NCI-H2107 treated with DMSO at 0.1 percent for 48 hours (cell line): Measurements from ENCODE around the gene CPSF4L.

Source experiments
- DNase-seq: peaks from one replicate; lab custom pipeline; 2025; ENCODE audit not compliant: unreplicated experiment; lab: John Stamatoyannopoulos, UW

Gene CPSF4L

DNA sequence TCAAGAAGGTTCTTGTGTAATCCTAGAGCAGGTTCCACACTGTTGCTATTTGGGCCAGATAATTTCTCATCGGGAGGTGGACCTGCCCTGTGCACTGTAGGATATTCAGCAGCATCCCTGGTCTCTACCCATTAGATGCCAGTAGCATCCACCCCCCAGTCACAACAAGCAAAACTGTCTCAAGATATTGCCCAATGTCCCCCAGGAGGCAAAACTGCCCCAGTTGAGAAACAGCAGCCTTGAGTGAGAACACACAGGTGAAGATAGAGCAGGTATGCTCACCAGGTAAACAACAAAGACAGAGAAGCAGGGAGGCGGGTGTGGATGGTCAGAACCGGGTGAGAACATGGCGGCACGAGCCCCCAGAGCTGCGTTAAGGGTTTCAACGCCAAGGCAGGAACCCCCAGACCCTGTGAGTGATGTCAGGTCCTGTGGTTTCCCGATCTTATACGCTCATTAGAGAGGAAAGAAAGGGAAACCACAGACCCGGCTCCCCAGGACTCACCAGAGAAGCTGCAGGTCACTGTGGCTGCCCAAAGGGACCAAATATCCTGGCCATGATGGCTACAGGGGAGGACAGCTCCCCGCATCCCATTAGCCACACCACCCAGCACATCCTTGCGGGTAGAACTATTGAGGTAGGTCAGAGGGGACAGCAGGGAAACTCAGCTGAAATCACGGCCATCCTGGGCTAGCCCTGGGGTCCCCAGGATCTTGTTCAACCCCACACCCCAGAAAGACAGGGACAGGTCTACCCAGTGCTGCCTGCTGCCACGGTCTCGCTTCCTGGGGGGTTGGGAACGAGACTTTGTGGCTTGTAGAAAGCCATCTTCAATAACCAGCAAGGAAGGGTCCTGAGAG, 28.9 kb upstream of the CPSF4L start:
- DNase-seq = no peak

DNA sequence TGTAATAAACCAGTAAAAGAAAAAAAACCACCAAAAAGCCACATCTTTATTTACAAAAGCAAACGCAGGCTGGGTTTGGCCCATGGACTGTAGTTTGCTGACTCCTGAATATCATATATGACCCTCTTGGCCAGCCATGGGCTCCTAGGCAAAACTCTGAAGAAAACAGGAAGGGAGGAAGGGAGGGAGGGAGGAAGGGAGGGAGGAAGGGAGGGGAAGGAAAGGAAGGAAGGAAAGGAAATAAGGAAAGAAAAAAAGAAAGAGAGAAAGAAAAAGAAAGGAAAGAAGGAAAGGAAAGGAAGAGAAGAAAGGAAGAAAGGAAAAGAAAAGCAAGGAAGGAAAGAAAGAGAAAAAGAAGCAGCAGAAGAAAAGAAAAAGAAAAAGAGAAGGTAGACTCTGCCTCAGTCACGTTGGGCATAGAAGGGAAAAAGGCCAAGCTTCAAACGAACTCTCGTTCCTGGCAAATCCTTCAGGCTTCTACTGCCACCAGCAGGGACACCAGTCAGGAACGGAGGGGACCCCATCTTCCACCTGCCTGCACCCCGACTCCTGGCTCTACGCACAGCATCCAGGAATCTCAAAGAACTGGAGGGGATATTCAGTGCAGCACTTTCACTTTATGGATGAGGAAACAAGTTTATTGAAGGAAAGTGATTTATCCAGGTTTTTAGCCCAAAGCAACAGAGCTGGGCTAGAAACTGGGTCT, 28.0 kb upstream of the CPSF4L start:
- DNase-seq = no peak

DNA sequence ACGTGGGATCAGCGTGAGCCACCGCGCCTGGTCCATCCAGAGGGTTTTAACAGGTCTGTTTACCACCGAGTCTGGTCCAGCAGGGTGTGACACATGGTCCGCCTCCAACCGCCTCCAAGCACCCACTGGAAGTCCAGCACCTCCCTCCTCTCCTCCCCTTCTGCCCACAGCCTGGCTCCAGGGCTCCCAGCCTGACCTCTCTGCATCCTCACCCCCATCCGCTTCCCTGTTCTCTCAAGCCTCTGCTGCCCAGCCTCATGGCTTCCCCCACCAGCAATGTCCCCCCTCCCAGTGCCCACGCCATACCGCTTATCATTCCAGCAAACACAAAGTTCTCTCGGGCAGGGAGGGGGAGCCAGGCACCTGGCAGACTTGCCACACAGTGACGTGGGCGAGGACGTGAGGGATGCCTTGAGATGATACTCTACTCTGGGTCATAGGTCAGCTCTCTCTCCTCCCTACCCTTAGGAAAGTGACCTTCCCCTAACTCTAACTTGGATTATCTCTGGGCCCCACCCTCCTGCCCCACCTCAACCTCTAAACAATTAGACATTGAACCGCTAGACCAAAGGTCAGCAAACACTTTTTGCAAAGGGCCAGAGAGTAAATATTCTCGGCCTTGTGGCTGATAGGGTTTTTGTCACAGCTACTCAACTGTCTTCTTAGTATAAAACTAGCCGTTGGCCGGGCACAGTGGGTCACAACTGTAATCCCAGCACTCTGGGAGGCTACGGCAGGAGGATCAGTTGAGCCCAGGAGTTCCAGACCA, 27.0 kb upstream of the CPSF4L start:
- DNase-seq = no peak

DNA sequence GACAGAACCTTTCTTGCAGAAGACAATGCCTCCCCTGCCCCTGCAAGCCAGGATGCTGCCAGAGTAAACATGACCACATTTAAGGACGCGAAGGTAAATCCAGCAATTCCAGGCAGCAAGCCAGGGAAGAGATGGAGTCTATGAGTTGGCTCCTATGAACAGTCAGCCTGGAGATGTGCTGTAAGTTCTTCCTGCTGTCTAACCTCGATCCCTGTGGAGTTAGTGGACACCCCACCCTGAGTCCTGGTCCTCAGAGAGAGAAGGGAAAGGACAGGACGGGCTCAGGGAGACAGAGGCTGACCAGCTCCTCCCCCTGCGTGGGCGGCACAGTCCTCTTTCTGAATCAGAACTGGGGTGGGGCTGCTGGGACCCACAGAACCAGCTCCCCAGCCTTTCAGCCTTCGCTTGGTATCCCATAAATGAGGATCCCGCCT, 25.2 kb upstream of the CPSF4L start:
- no peak for DNase-seq

DNA sequence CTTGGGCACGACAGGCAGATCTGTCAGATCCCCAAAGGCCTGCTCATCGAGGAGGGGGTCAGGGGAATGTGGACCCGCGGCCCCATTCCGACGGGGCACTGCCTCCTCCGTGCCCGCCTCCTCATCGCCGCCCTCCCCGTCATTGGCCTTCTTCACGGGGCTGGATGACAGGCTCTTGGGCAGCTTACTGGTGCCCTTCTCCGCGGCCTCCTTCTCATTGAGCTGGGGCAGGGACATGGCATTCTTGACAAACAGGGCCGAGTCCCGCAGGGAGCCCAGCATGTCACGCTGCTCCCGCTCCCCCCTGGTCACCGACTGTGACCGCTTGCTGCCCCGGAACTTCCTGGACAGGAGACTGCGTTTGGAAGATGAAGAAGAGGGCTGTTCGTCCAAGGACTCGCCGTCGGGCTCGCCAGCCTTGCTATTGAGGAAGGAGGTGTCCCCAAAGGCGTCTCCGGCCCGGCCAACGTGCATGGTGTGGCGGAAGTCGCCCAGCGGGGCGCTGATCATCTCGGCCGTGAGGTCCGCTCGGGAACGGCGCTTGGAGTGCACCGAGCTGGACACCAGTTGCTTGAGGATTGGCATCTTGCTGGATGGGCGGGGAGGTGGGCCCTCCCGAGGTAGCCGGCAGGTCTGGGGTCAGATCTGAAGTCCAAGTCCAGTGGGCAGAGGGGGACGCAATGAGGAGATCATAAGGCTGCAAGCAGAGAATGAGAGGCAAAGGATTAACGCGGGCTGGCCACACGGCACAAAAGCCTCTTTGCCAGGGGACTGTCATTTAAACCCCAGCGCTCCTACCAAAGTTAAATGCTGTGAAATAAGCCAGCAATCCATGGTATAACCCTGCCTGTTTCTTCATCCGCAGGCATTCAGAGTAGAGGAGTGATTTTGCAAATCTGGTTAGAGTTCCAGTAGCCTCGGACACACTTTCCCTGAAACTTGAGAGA, 24.5 kb upstream of the CPSF4L start:
- DNase-seq = no peak

DNA sequence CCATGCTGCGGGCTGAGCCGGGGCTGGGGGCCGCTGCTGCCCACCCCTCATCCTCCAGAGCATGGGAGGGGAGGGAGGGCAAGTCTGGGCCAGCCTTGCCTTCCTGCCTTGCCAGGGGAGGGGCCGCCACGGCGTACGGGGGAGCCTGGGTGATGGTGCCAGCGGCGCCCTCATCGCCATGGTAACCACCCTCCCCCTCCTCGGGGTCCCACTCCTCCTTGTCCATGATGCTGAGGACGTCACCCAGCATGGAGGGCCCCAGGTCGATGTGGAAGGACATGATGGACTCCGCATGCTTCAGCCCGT, 23.9 kb upstream of the CPSF4L start:
- no peak for DNase-seq

DNA sequence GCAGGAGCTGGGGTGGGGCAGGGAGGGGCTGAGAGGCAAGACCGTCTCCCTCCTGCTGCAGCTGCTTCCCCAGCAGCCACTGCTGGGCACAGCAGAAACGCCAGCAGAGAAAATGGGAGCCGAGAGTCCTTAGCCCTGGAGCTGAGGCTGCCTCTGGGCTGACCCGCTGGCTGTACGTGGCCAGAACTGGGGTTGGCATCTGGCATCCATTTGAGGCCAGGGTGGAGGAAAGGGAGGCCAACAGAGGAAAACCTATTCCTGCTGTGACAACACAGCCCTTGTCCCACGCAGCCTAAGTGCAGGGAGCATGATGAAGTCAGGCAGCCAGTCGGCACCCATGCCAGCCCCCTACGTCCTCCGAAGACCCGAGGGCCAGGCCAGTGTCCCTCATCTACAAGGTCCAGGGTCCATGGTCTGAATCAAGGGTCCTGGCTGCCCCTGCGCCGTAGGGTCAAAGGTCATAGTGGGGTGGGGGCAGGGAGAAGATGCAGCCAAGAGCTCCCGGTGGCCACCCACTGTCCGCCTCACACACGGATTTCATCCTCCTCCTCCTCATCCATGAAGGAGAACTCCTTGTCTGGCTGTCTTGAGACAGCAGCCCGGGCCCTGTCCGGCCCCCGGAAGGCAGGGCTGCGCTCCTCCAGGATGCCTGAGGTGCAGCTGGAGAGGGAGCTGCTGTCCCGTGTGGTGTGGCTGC, 23.4 kb upstream of the CPSF4L start:
- DNase-seq = no peak

DNA sequence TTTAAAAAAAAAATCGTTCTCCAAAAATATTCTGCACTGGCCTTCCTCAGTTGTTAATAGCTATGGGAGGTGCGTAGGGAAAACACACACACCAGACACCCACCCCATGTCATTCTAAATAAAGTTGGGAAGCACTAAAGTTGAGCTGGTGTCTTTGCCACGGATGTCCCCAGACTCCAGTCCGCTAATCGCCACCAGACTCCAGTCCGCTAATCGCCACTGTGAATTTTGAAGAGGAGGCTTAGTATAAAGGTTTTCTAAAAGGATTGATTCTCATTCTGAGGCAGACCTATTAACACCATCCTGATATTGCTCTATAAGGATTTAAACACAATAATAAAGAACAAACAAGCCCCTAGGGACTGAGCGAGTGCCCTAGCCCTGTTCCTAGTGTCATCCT, 22.7 kb upstream of the CPSF4L start:
- DNase-seq = no peak

DNA sequence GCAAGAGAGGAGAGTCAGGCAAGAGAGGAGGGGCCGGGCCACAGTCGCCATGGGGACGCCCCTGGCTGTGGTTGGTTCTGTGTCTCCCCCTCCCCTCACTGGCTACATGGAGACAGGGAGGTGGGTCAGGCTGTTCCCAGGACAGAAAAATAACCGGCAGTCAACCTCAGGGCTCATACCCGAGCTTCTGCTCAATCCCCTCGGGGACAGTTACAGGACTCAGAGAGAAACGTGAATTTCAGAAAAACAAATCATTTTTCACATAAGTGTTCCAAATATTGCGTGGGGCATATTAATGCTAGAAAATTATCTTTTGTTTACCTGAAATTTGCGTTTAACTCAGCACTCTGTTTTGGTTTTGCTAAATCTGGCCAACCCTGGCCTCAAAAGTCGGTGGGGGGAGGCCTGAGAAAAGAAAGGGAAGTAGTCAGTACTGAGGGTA, 22.2 kb upstream of the CPSF4L start:
- DNase-seq = no peak

DNA sequence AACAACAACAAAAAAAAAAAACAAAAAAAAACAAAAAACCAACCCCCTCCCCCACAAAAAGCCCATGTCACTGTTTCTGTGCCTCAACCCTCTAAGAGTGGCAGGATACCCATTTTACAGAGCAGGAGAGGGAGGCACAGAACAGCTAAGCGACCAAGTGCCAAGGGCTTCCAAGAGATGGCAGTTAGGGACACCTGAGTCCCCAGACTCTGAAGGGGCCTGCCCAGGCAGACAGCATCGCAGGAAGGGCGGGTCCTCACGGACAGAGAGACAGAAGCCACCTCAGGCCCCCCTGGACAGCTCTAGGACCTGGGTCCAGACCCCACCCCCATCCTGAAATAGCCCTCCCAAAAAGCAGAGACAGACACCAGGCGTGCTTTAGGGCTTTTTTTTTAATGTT, 21.6 kb upstream of the CPSF4L start:
- DNase-seq = no peak

DNA sequence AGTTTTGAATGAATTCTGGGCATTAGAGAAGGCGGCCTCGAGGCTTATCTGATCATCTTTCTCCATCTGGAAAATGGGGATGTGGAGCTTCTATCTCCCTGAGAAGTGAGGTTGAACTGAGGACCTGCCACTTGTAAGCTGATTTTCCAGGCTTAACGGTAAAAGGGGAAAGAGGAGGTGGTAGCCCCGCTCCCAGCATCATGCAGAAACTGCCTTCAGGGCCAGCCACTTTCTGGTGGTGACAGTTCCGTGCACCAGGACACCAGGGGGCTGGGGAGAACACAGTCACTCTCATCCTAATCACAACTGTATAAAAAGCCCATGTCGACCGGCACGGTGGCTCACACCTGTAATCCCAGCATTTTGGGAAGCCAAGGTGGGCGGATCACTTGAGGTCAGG, 20.9 kb upstream of the CPSF4L start:
- DNase-seq = no peak

DNA sequence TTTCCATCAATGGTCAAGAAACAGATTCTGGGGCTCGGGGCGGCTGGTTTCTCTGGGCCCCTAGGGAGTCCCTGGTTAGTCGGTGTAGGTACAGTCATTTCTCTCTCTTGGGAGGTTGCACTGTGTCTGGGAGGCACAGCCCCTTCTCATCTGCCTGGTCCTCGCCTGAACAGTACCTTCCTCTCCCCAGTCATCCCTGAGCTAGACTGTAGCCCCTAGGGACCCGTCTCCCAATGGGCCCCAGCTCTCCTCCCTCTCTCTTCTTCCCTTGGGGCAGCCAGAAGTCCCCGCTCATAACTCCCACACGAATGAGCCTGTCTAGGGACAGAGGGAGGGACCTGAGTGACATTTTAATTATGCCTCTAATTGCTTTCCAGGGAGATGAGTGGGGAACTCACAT, 20.2 kb upstream of the CPSF4L start:
- peak; percentile 62 for DNase-seq

DNA sequence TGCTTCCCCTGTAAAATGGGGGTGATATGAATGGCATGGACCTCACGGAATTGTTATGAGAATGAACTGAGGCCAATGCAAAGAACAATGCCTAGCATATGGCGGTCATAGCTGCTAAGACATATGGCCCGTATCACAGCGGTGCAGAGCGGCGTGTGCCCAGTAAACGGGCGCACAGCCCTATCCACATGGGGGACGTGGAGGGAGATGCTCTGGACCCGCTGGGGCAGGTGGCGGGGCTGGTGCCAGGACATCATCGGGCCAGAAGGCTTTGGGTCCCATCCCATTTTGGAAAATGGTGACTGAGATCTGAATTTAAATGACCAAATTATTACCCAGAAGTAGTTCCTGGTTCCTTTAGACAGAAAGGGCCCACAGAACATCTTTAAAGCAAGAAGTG, 18.5 kb upstream of the CPSF4L start:
- no peak for DNase-seq

DNA sequence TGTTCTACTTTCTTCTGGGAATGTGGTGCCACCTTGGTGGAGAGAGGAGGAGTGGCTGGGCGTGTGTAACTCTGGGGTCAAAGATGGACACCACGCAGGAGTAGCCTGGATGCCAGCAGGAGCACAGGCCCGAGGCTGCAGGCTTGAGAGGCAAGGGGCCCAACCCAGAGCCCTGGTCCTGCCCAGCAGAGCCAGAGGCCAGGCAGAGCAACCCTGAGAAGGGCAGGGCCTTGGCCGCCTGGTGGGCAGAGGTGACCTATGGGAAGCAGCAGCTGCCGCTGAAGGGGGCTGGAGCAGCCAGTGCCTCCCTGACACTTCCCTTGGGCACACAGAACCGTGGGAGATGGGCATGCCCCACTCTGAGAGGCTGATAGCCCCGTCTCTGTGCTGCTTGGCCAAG, 18.0 kb upstream of the CPSF4L start:
- no peak for DNase-seq

DNA sequence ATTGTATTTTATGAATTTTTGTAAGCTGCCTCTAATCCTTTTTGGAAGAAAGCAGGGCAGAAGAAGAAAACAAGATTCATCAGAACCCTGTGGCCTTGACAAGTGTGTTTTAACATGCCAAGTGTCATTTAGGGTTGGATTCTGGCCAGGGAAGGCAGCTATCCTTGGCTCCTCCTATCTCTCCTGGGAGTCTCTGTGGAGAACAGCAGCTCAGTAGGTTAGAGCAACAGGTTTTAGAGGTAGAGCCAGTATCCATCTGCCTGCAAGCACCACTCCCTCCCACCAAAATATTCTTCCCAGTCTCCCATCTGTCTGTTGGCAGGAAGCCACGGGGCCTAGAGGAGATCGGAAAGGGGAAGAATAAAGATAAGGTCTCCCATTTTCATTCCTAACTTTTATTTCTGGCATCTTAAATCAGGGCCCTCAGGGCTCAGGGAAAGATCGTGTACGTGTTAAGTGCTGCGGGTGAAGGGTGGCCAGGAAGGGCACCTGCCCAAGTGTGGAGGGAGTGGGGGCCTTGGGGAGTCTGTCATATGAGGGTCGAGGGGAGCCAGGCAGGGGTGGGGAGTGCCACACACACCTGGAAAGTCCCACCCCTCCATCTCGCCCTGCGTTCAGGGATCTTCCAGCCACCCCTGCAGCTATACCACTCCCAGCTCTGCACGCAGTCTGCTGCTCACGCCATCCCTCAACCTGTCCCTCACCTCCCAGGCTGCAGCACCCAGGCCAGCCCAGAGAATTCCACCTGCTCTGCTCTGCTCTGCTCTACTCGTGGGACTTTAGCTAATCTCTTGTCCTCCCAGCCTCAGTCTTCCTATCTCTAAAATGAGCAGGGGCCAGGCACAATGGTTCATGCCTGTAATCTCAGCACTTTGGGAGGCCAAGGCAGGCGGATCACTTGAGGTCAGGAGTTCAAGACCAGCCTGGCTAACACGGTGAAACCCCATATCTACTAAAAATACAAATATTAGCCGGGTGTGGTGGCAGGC, 17.1 kb upstream of the CPSF4L start:
- DNase-seq = peak; percentile 81

DNA sequence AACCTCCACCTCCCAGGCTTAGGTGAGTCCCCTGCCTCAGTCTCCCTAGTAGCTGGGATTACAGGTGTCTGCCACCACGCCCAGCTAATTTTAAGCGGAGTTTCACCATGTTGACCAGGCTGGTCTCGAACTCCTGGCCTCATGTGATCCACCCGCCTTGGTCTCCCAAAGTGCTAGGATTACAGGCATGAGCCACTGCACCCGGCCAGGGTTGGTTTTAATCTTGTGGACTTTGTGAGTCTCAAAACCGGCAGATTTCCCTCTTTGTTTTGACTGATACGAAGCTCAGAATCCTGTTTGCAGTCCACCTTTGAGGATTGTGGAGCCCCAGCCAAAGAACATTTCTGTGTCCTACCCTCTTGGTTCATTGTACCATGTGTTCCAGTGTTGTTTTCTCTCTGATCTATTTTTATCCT, 16.4 kb upstream of the CPSF4L start:
- no peak for DNase-seq

DNA sequence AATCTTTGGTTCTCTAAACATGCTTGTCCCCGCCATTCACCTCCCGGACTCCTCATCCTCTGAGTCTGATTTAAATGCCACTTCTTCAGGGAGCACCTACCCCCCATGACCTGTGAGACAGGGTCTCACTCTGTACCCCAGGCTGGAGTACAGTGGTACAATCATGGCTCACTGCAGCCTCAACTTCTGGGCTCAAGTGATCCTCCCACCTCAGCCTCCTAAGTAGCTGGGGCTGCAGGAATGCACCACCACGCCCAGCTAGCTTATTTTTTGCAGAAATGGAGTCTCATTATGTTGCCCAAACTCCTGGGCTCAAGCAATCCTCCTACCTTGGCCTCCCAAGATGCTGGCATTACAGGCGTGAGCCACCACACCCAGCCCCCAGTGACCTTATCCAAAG, 12.8 kb upstream of the CPSF4L start:
- no peak for DNase-seq

DNA sequence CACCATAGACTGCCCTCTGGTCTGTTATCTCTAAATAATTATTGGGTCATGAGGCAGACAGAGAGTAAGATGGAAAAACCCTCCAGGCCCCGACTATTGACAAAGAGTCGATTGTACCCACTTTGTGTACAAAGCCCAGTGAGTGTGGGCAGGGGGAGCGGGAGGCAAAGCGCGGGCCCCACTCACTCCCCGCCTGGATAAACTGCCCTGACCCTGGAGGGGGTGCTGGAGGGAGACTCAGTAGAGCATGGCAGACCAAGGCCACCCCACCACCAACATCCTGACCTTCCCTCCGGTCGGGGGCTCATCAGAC, 11.2 kb upstream of the CPSF4L start:
- no peak for DNase-seq

DNA sequence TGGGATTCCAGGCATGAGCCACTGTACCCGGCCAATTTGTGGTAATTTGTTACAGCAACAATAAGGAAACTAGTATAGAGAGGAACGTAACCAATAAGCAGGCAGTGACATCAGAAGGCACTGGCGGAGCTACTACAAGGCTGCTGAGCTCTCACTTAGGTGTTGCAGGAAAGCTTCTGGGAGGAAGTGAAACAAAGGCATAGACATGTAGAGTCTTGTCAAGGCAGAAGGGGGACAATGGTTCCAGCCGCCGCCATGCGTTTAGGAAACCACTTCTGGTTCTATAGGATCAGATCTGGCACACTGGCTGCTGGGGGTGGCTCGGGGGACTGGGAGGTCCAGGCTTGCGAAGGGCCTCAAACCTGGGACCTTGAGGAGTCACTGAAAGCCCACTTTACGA, 9.4 kb upstream of the CPSF4L start:
- DNase-seq = no peak
